Left ventricle myocardium inferior (tissue), 1 donor: ENCODE results near the gene ZDHHC14. TPM values are rescaled to one million over a fixed set of nuclear protein-coding genes. Genes with fewer than 3 reads are reported as not detected.

Source experiments
- DNase-seq: peaks from one replicate; pipeline ENCODE4 v3.0.0-alpha.2; 2020
- H3K27ac ChIP-seq: fragments of 200-600 bp; replicated peaks from 2 replicates; pipeline ENCODE4 v1.8.0; 2021
- H3K27me3 ChIP-seq: fragments of 200-600 bp; 2 replicates; pipeline ENCODE4 v1.8.0; 2021; ENCODE audit warnings: low read depth
- H3K36me3 ChIP-seq: fragments of 200-600 bp; 2 replicates; pipeline ENCODE4 v1.8.0; 2021
- H3K4me1 ChIP-seq: fragments of 200-600 bp; 2 replicates; pipeline ENCODE4 v1.8.0; 2021
- H3K4me3 ChIP-seq: fragments of 200-600 bp; 2 replicates; pipeline ENCODE4 v1.8.0; 2021; ENCODE audit warnings: mild to moderate bottlenecking, moderate library complexity
- H3K9me3 ChIP-seq: fragments of 200-600 bp; replicated peaks from 2 replicates; pipeline ENCODE4 v1.8.0; 2021
- CTCF ChIP-seq: fragments of 200-600 bp; IDR thresholded peaks from 2 replicates; pipeline ENCODE4 v1.8.0; 2021; ENCODE audit warnings: antibody characterized with exemption, mild to moderate bottlenecking, borderline replicate concordance
- intact Hi-C: fragments of 100-400 bp; cut with micrococcal nuclease; formaldehyde crosslinking; loops from one replicate; pipeline ENCODE4 v1.11.0; 2022
- total RNA-seq: library from RNA; stranded (reverse); fragmentation: NEBNext Ultra II Directional; extraction: Animal tissue kit (Norgen Biotek cat#: 25700); gene quantifications from one replicate; pipeline ENCODE4 v1.2.1, GENCODE V29; 2021
- donor health status: DM: no; HTN: yes; CAD: no; lungs with severe emphysema.

Gene ZDHHC14
- total RNA-seq, 1 donor from 2014 or later, result 10.0 TPM

GRCh38 chr6:157547112-157547511, 166.1 kb downstream of the ZDHHC14 start:
- Histone ChIP-seq H3K36me3 (peaks cover 14% of the 10 kb centered on the region), H3K27me3 (no peaks in the 10 kb centered on the region), H3K4me3 (no peak overlapping the region), H3K9me3 (no peaks in the 10 kb centered on the region), H3K4me1 (peaks cover 7% of the 10 kb centered on the region), H3K27ac (no peak overlapping the region)
- no peak for DNase-seq
- no peak for TF ChIP-seq CTCF
- intact Hi-C loops, result no loop called here

GRCh38 chr6:157548635-157549467, 167.9 kb downstream of the ZDHHC14 start:
- peak overlapping the region; percentile 30 for H3K4me3 ChIP-seq
- TF ChIP-seq CTCF, result no peak
- DNase-seq, result peak; percentile 23
- H3K4me1 ChIP-seq, result peaks cover 7% of the 10 kb centered on the region
- no peaks in the 10 kb centered on the region for H3K27me3 ChIP-seq
- no peak overlapping the region for H3K27ac ChIP-seq
- no peaks in the 10 kb centered on the region for H3K9me3 ChIP-seq
- intact Hi-C loops, result no loop called here
- H3K36me3 ChIP-seq, result peaks cover 8% of the 10 kb centered on the region

GRCh38 chr6:157549468-157549745, 168.4 kb downstream of the ZDHHC14 start:
- H3K27ac ChIP-seq, result no peak overlapping the region
- TF ChIP-seq CTCF, result no peak
- peak overlapping the region; percentile 30 for H3K4me3 ChIP-seq
- H3K4me1 ChIP-seq, result peaks cover 7% of the 10 kb centered on the region
- H3K9me3 ChIP-seq, result no peaks in the 10 kb centered on the region
- no peak for DNase-seq
- peaks cover 2% of the 10 kb centered on the region for H3K36me3 ChIP-seq
- intact Hi-C loops, result no loop called here
- no peaks in the 10 kb centered on the region for H3K27me3 ChIP-seq

GRCh38 chr6:157550114-157550989, 169.4 kb downstream of the ZDHHC14 start:
- H3K27me3 ChIP-seq, result no peaks in the 10 kb centered on the region
- TF ChIP-seq CTCF, result no peak
- no peak overlapping the region for H3K27ac ChIP-seq
- H3K36me3 ChIP-seq, result no peaks in the 10 kb centered on the region
- peaks cover 7% of the 10 kb centered on the region for H3K4me1 ChIP-seq
- no peak overlapping the region for H3K4me3 ChIP-seq
- no peak for DNase-seq
- no peaks in the 10 kb centered on the region for H3K9me3 ChIP-seq
- intact Hi-C loops, result no loop called here

- H3K4me1 ChIP-seq, result peaks cover 7% of the 10 kb centered on the region
- H3K27me3 ChIP-seq, result no peaks in the 10 kb centered on the region
- no peak overlapping the region for H3K27ac ChIP-seq
- TF ChIP-seq CTCF, result no peak
- no peak overlapping the region for H3K4me3 ChIP-seq
- no peaks in the 10 kb centered on the region for H3K36me3 ChIP-seq
- intact Hi-C loops, result no loop called here
- DNase-seq, result no peak
- no peaks in the 10 kb centered on the region for H3K9me3 ChIP-seq
Measured at GRCh38 chr6:157551041-157551832, 170.2 kb downstream of the ZDHHC14 start.
